ENCODE results near the gene RPS6KA4. TPM values are rescaled to one million over a fixed set of nuclear protein-coding genes. Genes with fewer than 3 reads are reported as not detected.

The RPS6KA4 gene
- total and polyA plus RNA-seq, 7 experiments from 2014 or later = 4.6 to 35.7 (median 26.3) TPM

DNA sequence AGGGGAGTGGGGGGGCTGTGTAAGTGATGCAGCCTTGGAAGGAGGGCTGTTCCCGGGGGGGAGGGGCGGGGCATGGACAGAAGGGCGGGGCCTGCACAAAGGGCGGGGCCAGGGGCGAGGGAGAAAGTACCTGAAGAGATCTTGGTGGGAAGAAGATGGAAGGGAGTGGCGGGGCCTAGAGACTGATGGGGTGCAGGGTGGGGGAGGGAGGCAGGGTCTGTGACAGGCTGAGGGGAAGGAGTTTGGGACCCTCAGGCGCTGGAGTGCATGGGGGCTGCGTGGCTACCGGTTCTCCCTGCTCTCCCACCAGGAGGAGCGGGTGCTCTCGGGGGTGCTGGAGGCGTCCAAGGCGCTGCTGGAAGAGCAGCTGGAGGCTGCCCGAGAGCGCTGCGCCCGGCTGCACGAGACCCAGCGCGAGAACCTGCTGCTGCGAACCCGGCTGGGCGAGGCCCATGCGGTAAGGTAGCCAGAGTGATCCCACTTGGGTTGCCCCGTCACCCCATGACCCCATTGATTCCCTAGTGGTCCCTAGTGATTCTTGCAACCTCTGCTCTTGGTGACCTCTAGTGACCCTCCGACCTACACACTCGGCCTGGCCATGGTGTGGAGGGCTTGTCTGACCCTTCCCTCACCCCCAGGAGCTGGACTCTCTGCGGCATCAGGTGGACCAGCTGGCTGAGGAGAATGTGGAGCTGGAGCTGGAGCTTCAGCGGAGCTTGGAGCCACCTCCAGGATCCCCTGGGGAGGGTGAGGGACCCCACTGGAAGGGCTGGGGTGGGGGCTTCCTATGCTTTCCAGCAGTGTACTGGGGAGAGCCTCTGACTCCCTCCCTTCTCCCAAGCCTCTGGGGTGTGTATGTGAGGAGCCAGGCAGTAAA lies 15.9 kb upstream of the RPS6KA4 start:
- H3K4me3 ChIP-seq (ENCODE audit: low read length) = no peak overlapping the region
- H3K9me3 ChIP-seq (ENCODE audit: control insufficient read depth in 2 of 3, low read length in 3 of 3) = no peaks in the 10 kb centered on the region
- peak overlapping the region in 3 of 9 donors; percentile 38 to 75 (median 42) for H3K27ac Mint-ChIP-seq
- H3K4me1 Mint-ChIP-seq = peaks cover 23 to 43% (median 27%) of the 10 kb centered on the region in 7 donors
- H3K27me3 ChIP-seq (ENCODE audit: control insufficient read depth in 2 of 2, insufficient read depth in 2 of 2, low read length in 2 of 2) = no peaks in the 10 kb centered on the region
- H3K9me3 Mint-ChIP-seq = no peaks in the 10 kb centered on the region
- peak; percentile 4 for ATAC-seq
- DNase-seq = no peak
- peak overlapping the region in 7 of 10 donors; percentile 27 to 91 (median 76) for H3K4me3 Mint-ChIP-seq
- no peak overlapping the region for H3K27ac ChIP-seq (ENCODE audit: low read depth, low read length)
- H3K4me1 ChIP-seq (ENCODE audit: control insufficient read depth in 2 of 2, insufficient read depth in 2 of 2, low read length in 2 of 2) = peaks cover 29 to 30% of the 10 kb centered on the region in 2 donors
- H3K36me3 ChIP-seq (ENCODE audit: control insufficient read depth in 2 of 3, insufficient read depth in 3 of 3, low read length in 3 of 3) = peaks cover 0 to 27% (median 8%) of the 10 kb centered on the region in 3 experiments
- POLR2A ChIA-PET = interaction anchor here (0.9 to 3.6 kb wide), 5 partner anchors 10 to 38 kb away, joined by 3 to 38 read pairs (median 4); partner anchors contain the start of genes ESRRA, PRDX5 and TRMT112
- H3K36me3 Mint-ChIP-seq = peaks cover 0 to 12% (median 7%) of the 10 kb centered on the region in 5 donors
- intact Hi-C loops (cut with micrococcal nuclease) = loop anchor here in 1 of 2 donors (1.0 kb wide), 1 partner anchor 12 kb away; no protein-coding TSS in a partner anchor
- CTCF ChIA-PET = interaction anchor here (0.8 kb wide), 1 partner anchor 262 kb away, joined by 3 read pairs; no protein-coding TSS in a partner anchor
- H3K27me3 Mint-ChIP-seq = peaks cover 0 to 2% (median 0%) of the 10 kb centered on the region in 5 donors

DNA sequence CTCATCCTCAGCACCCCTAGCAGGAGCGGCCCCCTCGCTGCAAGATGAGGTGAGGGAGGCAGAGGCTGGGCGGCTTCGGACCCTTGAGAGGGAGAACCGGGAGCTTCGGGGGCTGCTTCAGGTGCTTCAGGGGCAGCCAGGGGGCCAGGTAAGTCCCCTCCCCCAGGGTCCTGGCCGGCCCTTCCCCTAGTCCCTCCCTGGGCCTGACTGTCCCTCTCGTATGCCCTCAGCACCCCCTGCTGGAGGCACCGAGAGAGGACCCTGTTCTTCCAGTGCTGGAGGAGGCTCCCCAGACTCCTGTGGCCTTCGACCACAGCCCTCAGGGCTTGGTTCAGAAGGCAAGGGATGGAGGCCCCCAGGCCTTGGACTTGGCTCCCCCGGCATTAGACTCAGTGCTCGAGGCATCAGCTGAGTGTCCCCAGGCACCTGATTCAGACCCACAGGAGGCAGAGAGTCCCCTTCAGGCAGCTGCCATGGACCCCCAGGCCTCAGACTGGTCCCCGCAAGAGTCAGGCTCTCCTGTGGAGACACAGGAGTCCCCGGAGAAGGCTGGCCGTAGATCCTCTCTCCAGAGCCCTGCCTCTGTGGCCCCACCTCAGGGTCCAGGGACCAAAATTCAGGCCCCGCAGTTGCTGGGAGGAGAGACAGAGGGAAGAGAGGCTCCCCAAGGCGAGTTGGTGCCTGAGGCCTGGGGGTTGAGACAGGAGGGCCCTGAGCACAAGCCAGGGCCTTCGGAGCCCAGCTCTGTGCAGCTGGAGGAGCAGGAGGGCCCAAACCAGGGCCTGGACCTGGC lies 15.0 kb upstream of the RPS6KA4 start:
- DNase-seq (no peak), ATAC-seq (no peak)
- Mint-ChIP-seq H3K27me3 (peaks cover 0 to 2% (median 0%) of the 10 kb centered on the region in 5 donors), H3K27ac (no peak overlapping the region), H3K9me3 (no peaks in the 10 kb centered on the region), H3K4me3 (no peak overlapping the region), H3K4me1 (peaks cover 21 to 37% (median 25%) of the 10 kb centered on the region in 7 donors), H3K36me3 (peaks cover 0 to 12% (median 5%) of the 10 kb centered on the region in 5 donors)
- CTCF ChIA-PET = interaction anchor here (2.8 kb wide), 1 partner anchor 139 kb away, joined by 10 read pairs; no protein-coding TSS in a partner anchor
- no peaks in the 10 kb centered on the region for H3K9me3 ChIP-seq (ENCODE audit: control insufficient read depth in 2 of 3, low read length in 3 of 3)
- H3K4me1 ChIP-seq (ENCODE audit: control insufficient read depth in 2 of 2, insufficient read depth in 2 of 2, low read length in 2 of 2) = peaks cover 27 to 28% of the 10 kb centered on the region in 2 donors
- intact Hi-C loops (cut with micrococcal nuclease) = no loop called here
- H3K36me3 ChIP-seq (ENCODE audit: control insufficient read depth in 2 of 3, insufficient read depth in 3 of 3, low read length in 3 of 3) = peaks cover 0 to 36% (median 8%) of the 10 kb centered on the region in 3 experiments
- H3K4me3 ChIP-seq (ENCODE audit: low read length) = no peak overlapping the region
- POLR2A ChIA-PET = interaction anchor here (0.8 to 1.5 kb wide), 2 partner anchors 10 to 26 kb away, joined by 3 to 5 read pairs; partner anchors contain the start of gene PRDX5
- no peaks in the 10 kb centered on the region for H3K27me3 ChIP-seq (ENCODE audit: control insufficient read depth in 2 of 2, insufficient read depth in 2 of 2, low read length in 2 of 2)
- no peak overlapping the region for H3K27ac ChIP-seq (ENCODE audit: low read depth, low read length)

DNA sequence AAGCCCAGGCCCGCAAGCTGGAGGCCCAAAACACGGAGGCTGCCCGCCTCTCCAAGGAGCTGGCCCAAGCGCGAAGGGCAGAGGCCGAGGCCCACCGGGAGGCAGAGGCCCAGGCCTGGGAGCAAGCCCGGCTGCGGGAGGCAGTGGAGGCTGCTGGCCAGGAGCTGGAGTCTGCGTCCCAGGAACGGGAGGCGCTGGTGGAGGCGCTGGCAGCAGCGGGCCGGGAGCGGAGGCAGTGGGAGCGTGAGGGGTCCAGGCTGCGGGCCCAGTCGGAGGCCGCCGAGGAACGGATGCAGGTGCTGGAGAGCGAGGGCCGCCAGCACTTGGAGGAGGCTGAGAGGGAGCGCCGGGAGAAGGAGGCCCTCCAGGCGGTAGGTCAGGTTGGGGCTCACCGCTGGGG lies 14.2 kb upstream of the RPS6KA4 start:
- Mint-ChIP-seq H3K27ac (peak overlapping the region in 1 of 9 donors; percentile 16), H3K4me3 (no peak overlapping the region), H3K9me3 (no peaks in the 10 kb centered on the region), H3K4me1 (peaks cover 13 to 29% (median 17%) of the 10 kb centered on the region in 7 donors), H3K27me3 (peaks cover 0 to 2% (median 0%) of the 10 kb centered on the region in 5 donors), H3K36me3 (peaks cover 0 to 12% (median 5%) of the 10 kb centered on the region in 5 donors)
- no peaks in the 10 kb centered on the region for H3K27me3 ChIP-seq (ENCODE audit: control insufficient read depth in 2 of 2, insufficient read depth in 2 of 2, low read length in 2 of 2)
- DNase-seq (no peak), ATAC-seq (no peak)
- intact Hi-C loops (cut with micrococcal nuclease) = no loop called here
- H3K9me3 ChIP-seq (ENCODE audit: control insufficient read depth in 2 of 3, low read length in 3 of 3) = no peaks in the 10 kb centered on the region
- no peak overlapping the region for H3K4me3 ChIP-seq (ENCODE audit: low read length)
- H3K36me3 ChIP-seq (ENCODE audit: control insufficient read depth in 2 of 3, insufficient read depth in 3 of 3, low read length in 3 of 3) = peaks cover 0 to 43% (median 8%) of the 10 kb centered on the region in 3 experiments
- peaks cover 19 to 20% of the 10 kb centered on the region in 2 donors for H3K4me1 ChIP-seq (ENCODE audit: control insufficient read depth in 2 of 2, insufficient read depth in 2 of 2, low read length in 2 of 2)
- POLR2A ChIA-PET = interaction anchor here (0.6 kb wide), 1 partner anchor 34 kb away, joined by 3 read pairs; no protein-coding TSS in a partner anchor
- no peak overlapping the region for H3K27ac ChIP-seq (ENCODE audit: low read depth, low read length)
- CTCF ChIA-PET = interaction anchor here (2.8 kb wide), 1 partner anchor 140 kb away, joined by 10 read pairs; no protein-coding TSS in a partner anchor

DNA sequence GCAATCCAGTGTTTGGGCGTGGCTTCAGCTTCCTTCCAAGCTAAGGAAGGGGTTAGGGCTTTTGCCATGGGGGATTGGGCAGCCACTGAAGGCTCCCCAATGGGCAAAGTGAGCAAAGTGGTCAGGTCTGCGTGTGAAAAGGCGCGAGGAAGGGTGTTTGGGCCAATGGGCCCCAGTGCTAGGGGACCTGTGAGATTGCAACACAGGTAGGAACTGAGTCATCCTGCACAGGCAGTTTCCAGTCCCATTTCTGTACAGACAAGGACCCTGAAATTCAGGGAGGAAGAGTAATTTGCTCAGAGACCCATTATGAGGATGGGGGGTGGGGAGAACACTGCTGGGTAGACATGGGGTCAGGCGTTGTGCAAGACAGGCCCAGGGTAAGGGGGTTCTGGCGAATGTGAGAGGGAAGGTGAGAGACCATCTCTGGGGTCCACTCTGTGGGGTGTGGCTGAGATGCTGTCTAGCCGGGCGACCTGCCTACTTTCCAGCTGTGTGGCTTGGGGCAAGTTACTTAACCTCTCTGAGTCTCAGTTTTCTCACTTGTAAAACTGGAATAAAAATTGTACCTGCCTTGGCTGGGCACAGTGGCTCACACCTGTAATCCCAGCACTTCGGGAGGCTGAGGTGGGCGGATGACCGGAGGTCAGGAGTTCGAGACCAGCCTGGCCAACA lies 11.6 kb upstream of the RPS6KA4 start:
- Histone ChIP-seq H3K9me3 (ENCODE audit: control insufficient read depth in 2 of 3, low read length in 3 of 3) (no peaks in the 10 kb centered on the region), H3K4me1 (ENCODE audit: control insufficient read depth in 2 of 2, insufficient read depth in 2 of 2, low read length in 2 of 2) (peaks cover under 1 to 3% of the 10 kb centered on the region in 2 donors), H3K4me3 (ENCODE audit: low read length) (no peak overlapping the region), H3K27ac (ENCODE audit: low read depth, low read length) (no peak overlapping the region), H3K27me3 (ENCODE audit: control insufficient read depth in 2 of 2, insufficient read depth in 2 of 2, low read length in 2 of 2) (no peaks in the 10 kb centered on the region), H3K36me3 (ENCODE audit: control insufficient read depth in 2 of 3, insufficient read depth in 3 of 3, low read length in 3 of 3) (peaks cover 0 to 55% (median 8%) of the 10 kb centered on the region in 3 experiments)
- Mint-ChIP-seq H3K4me1 (peaks cover 4 to 12% (median 5%) of the 10 kb centered on the region in 7 donors), H3K27ac (peak overlapping the region in 2 of 9 donors; percentile 7 to 59), H3K27me3 (no peaks in the 10 kb centered on the region), H3K9me3 (no peaks in the 10 kb centered on the region), H3K4me3 (no peak overlapping the region), H3K36me3 (peaks cover 0 to 10% (median 5%) of the 10 kb centered on the region in 5 donors)
- intact Hi-C loops (cut with micrococcal nuclease) = no loop called here
- CTCF ChIA-PET = no interaction called here
- no peak for ATAC-seq
- POLR2A ChIA-PET = interaction anchor here (0.7 kb wide), 1 partner anchor 424 kb away, joined by 4 read pairs; no protein-coding TSS in a partner anchor
- no peak for DNase-seq

DNA sequence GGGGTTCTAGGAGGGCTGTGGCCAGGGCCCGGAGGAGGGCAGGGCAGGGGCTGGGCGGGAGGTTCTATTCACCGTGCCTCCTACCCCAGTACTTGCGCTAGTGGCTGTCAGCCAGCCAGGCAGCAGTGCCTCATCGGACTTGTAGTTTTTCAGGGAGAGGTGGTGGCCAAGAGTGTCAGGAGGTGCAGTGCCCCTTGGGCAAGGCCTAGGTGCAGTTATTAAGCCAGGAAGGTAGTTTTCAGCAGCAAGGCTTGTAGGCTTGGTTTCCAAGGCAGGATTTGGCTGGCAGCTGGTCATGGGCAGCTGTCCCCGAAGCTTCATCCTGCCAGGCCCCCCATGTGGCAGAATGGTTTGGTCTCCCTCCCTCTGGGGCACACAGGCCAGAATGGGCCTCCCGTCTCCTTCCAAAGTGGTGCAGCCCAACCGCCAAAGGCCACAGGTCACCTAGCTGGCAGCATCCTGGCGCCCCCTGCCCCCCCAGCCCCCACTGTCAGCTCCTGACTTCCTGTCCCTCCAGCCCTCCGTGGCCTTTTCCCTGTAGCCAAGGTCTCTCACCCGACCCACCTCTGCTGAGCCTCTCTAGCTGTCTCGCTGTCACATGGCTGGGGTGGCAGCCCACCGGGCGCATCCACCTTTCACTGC lies 10.5 kb upstream of the RPS6KA4 start:
- H3K27ac Mint-ChIP-seq = no peak overlapping the region
- ChIA-PET CTCF (no interaction called here), POLR2A (interaction anchor here (1.2 kb wide), 1 partner anchor 9 kb away, joined by 3 read pairs; no protein-coding TSS in a partner anchor)
- no peaks in the 10 kb centered on the region for H3K9me3 Mint-ChIP-seq
- Histone ChIP-seq H3K27ac (ENCODE audit: low read depth, low read length) (no peak overlapping the region), H3K4me1 (ENCODE audit: control insufficient read depth in 2 of 2, insufficient read depth in 2 of 2, low read length in 2 of 2) (no peaks in the 10 kb centered on the region), H3K9me3 (ENCODE audit: control insufficient read depth in 2 of 3, low read length in 3 of 3) (no peaks in the 10 kb centered on the region), H3K36me3 (ENCODE audit: control insufficient read depth in 2 of 3, insufficient read depth in 3 of 3, low read length in 3 of 3) (peaks cover 0 to 59% (median 10%) of the 10 kb centered on the region in 3 experiments), H3K27me3 (ENCODE audit: control insufficient read depth in 2 of 2, insufficient read depth in 2 of 2, low read length in 2 of 2) (no peaks in the 10 kb centered on the region), H3K4me3 (ENCODE audit: low read length) (no peak overlapping the region)
- H3K4me1 Mint-ChIP-seq = peaks cover 4 to 12% (median 5%) of the 10 kb centered on the region in 7 donors
- intact Hi-C loops (cut with micrococcal nuclease) = no loop called here
- ATAC-seq = no peak
- DNase-seq = no peak
- no peaks in the 10 kb centered on the region for H3K27me3 Mint-ChIP-seq
- H3K4me3 Mint-ChIP-seq = no peak overlapping the region
- H3K36me3 Mint-ChIP-seq = peaks cover 0 to 8% (median 5%) of the 10 kb centered on the region in 5 donors

Measured in naive thymus-derived CD4-positive, alpha-beta T cell (primary cell).